ENCODE data around the gene FAM120AOS. TPM values are rescaled to one million over a fixed set of nuclear protein-coding genes. Genes with fewer than 3 reads are reported as not detected.

The FAM120AOS gene
- total RNA-seq, 1 donor from 2014 or later, result 47.1 TPM

GRCh38 chr9:93415176-93415690 lies 38.1 kb downstream of the FAM120AOS start:
- DNase-seq (ENCODE audit: low read depth), result no peak
- TF ChIP-seq CTCF (IDR thresholded peaks at IDR 0.05; ENCODE audit: insufficient read depth, low read length, severe bottlenecking), result no peak
- Histone ChIP-seq H3K4me3 (ENCODE audit: low read depth, low read length) (no peak overlapping the region), H3K27me3 (ENCODE audit: control insufficient read depth, insufficient read depth, low read length) (no peaks in the 10 kb centered on the region), H3K36me3 (ENCODE audit: control insufficient read depth, insufficient read depth, low read length) (no peaks in the 10 kb centered on the region)
- no peak for FAIRE-seq

GRCh38 chr9:93413530-93413929 lies 39.9 kb downstream of the FAM120AOS start:
- no peak for TF ChIP-seq CTCF (IDR thresholded peaks at IDR 0.05; ENCODE audit: insufficient read depth, low read length, severe bottlenecking)

GRCh38 chr9:93406371-93406770 lies 47.0 kb downstream of the FAM120AOS start:
- Histone ChIP-seq H3K27me3 (ENCODE audit: control insufficient read depth, insufficient read depth, low read length) (no peaks in the 10 kb centered on the region), H3K36me3 (ENCODE audit: control insufficient read depth, insufficient read depth, low read length) (no peaks in the 10 kb centered on the region), H3K4me3 (ENCODE audit: low read depth, low read length) (no peak overlapping the region)
- DNase-seq (ENCODE audit: low read depth), result no peak
- FAIRE-seq, result no peak
- no peak for TF ChIP-seq CTCF (IDR thresholded peaks at IDR 0.05; ENCODE audit: insufficient read depth, low read length, severe bottlenecking)

More at GRCh38 chr9:93413530-93413929, 39.9 kb downstream of the FAM120AOS start:
- Histone ChIP-seq H3K4me3 (ENCODE audit: low read depth, low read length) (no peak overlapping the region), H3K27me3 (ENCODE audit: control insufficient read depth, insufficient read depth, low read length) (no peaks in the 10 kb centered on the region), H3K36me3 (ENCODE audit: control insufficient read depth, insufficient read depth, low read length) (no peaks in the 10 kb centered on the region)
- FAIRE-seq (no peak), DNase-seq (ENCODE audit: low read depth) (no peak)

GRCh38 chr9:93398471-93398870 lies 54.9 kb downstream of the FAM120AOS start:
- H3K4me3 ChIP-seq (ENCODE audit: low read depth, low read length), result no peak overlapping the region
- DNase-seq (ENCODE audit: low read depth), result no peak
- H3K36me3 ChIP-seq (ENCODE audit: control insufficient read depth, insufficient read depth, low read length), result no peaks in the 10 kb centered on the region
- H3K27me3 ChIP-seq (ENCODE audit: control insufficient read depth, insufficient read depth, low read length), result no peaks in the 10 kb centered on the region
- TF ChIP-seq CTCF (IDR thresholded peaks at IDR 0.05; ENCODE audit: insufficient read depth, low read length, severe bottlenecking), result no peak
- no peak for FAIRE-seq

- Histone ChIP-seq H3K36me3 (ENCODE audit: control insufficient read depth, insufficient read depth, low read length) (no peaks in the 10 kb centered on the region), H3K4me3 (ENCODE audit: low read depth, low read length) (no peak overlapping the region), H3K27me3 (ENCODE audit: control insufficient read depth, insufficient read depth, low read length) (no peaks in the 10 kb centered on the region)
- DNase-seq (ENCODE audit: low read depth) (peak; percentile 79), FAIRE-seq (no peak)
- no peak for TF ChIP-seq CTCF (IDR thresholded peaks at IDR 0.05; ENCODE audit: insufficient read depth, low read length, severe bottlenecking)
Measured at GRCh38 chr9:93397661-93398373, 55.6 kb downstream of the FAM120AOS start.

Other genes with a start within 250 kb of the FAM120AOS start
- gene FAM120A, start 1.9 kb downstream of the FAM120AOS start, total RNA-seq, result 69.0 and 100 TPM in 2 replicates
- gene PHF2, start 123.0 kb upstream of the FAM120AOS start, total RNA-seq, result 10.0 and 10.9 TPM in 2 replicates